HG02943 (cell line): ENCODE data around the gene NAMPT.
A peak's percentile ranks its signal among the peaks of the same experiment; 100 is the strongest.
"Not testable (repeated sequence)": the region's sequence is repeated elsewhere in the genome, so short reads cannot be mapped to it uniquely, and the experiment has no call there.

Experiments
- ATAC-seq: cut with Tn5 transposase; IDR thresholded peaks from one replicate; pipeline ENCODE4 v1.9.1; 2021; ENCODE audit warnings: mild to moderate bottlenecking, low read depth, moderate library complexity; ENCODE audit not compliant: unreplicated experiment

NAMPT gene

GRCh38 chr7:106305732-106306131 lies 20.9 kb upstream of the NAMPT start:
- ATAC-seq, result no peak

GRCh38 chr7:106304568-106304967 lies 19.8 kb upstream of the NAMPT start:
- ATAC-seq, result no peak

- ATAC-seq, result not testable (repeated sequence)
Measured at GRCh38 chr7:106298631-106299030, 13.8 kb upstream of the NAMPT start.

- ATAC-seq, result not testable (repeated sequence)
Measured at GRCh38 chr7:106298155-106298554, 13.4 kb upstream of the NAMPT start.

GRCh38 chr7:106294334-106294733 lies 9.6 kb upstream of the NAMPT start:
- ATAC-seq, result no peak

GRCh38 chr7:106291247-106291646 lies 6.5 kb upstream of the NAMPT start:
- no peak for ATAC-seq

GRCh38 chr7:106290319-106290718 lies 5.5 kb upstream of the NAMPT start:
- ATAC-seq, result no peak

- no peak for ATAC-seq
Measured at GRCh38 chr7:106289848-106290247, 5.1 kb upstream of the NAMPT start.

- ATAC-seq, result no peak
Measured at GRCh38 chr7:106288263-106288662, 3.5 kb upstream of the NAMPT start.

GRCh38 chr7:106287786-106288185 lies 3.0 kb upstream of the NAMPT start:
- ATAC-seq, result no peak

- ATAC-seq, result no peak
Measured at GRCh38 chr7:106285855-106286492, 1.2 kb upstream of the NAMPT start.

GRCh38 chr7:106285051-106285854 lies 470 bp upstream of the NAMPT start:
- ATAC-seq, result peak; percentile 81

GRCh38 chr7:106283831-106284713 lies 711 bp downstream of the NAMPT start:
- ATAC-seq, result peak; percentile 23

GRCh38 chr7:106283501-106283830 lies 1.3 kb downstream of the NAMPT start:
- no peak for ATAC-seq

- no peak for ATAC-seq
Measured at GRCh38 chr7:106282852-106283251, 1.9 kb downstream of the NAMPT start.

GRCh38 chr7:106282390-106282789 lies 2.4 kb downstream of the NAMPT start:
- ATAC-seq, result no peak

- ATAC-seq, result no peak
Measured at GRCh38 chr7:106281585-106282318, 3.0 kb downstream of the NAMPT start.

GRCh38 chr7:106281127-106281526 lies 3.7 kb downstream of the NAMPT start:
- no peak for ATAC-seq

GRCh38 chr7:106279425-106280197 lies 5.2 kb downstream of the NAMPT start:
- ATAC-seq, result no peak

- no peak for ATAC-seq
Measured at GRCh38 chr7:106278695-106279094, 6.1 kb downstream of the NAMPT start.
